H9 (cell line): ENCODE data around the gene RANBP17. TPM values are rescaled to one million over a fixed set of nuclear protein-coding genes. Genes with fewer than 3 reads are reported as not detected.

Experiments
- DNase-seq: peaks from one replicate; pipeline ENCODE4 v3.0.0-alpha.2; 2017
- H2AFZ ChIP-seq: one replicate; pipeline ENCODE4 v1.6.1; 2013; ENCODE audit warnings: mild to moderate bottlenecking, low read length, control low read depth, moderate library complexity
- H2AK5ac ChIP-seq: 2 replicates; pipeline ENCODE4 v1.6.1; 2013; ENCODE audit warnings: low read length, control low read depth, mixed read lengths; ENCODE audit not compliant: insufficient read length
- H2BK120ac ChIP-seq: one replicate; pipeline ENCODE4 v1.6.1; 2013; ENCODE audit warnings: low read depth, mild to moderate bottlenecking, low read length, control low read depth, inconsistent platforms; ENCODE audit not compliant: poor library complexity, severe bottlenecking
- H2BK12ac ChIP-seq: 2 replicates; pipeline ENCODE4 v1.6.1; 2013; ENCODE audit warnings: low read length, control low read depth, mixed read lengths, low read depth; ENCODE audit not compliant: insufficient read length
- H2BK15ac ChIP-seq: 2 replicates; pipeline ENCODE4 v1.6.1; 2013; ENCODE audit warnings: low read depth, low read length, control low read depth
- H2BK20ac ChIP-seq: one replicate; pipeline ENCODE4 v1.6.1; 2013; ENCODE audit warnings: low read depth, mild to moderate bottlenecking, low read length, control low read depth, inconsistent platforms; ENCODE audit not compliant: poor library complexity, severe bottlenecking
- H2BK5ac ChIP-seq: 2 replicates; pipeline ENCODE4 v1.6.1; 2013; ENCODE audit warnings: low read length, control low read depth, mixed read lengths; ENCODE audit not compliant: insufficient read length
- H3K14ac ChIP-seq: 2 replicates; pipeline ENCODE4 v1.6.1; 2013; ENCODE audit warnings: low read length, control low read depth; ENCODE audit not compliant: insufficient read depth
- H3K18ac ChIP-seq: 2 replicates; pipeline ENCODE4 v1.6.1; 2013; ENCODE audit warnings: low read depth, mild to moderate bottlenecking, mixed read lengths, low read length, control low read depth; ENCODE audit not compliant: insufficient read length
- H3K23ac ChIP-seq: 2 replicates; pipeline ENCODE4 v1.6.1; 2013; ENCODE audit warnings: low read length, control low read depth, mixed read lengths, low read depth; ENCODE audit not compliant: insufficient read length
- H3K23me2 ChIP-seq: 2 replicates; pipeline ENCODE4 v1.6.1; 2013; ENCODE audit warnings: low read depth, mild to moderate bottlenecking, mixed read lengths, low read length, control low read depth; ENCODE audit not compliant: insufficient read length, poor library complexity, severe bottlenecking
- H3K27ac ChIP-seq: 2 replicates; pipeline ENCODE4 v1.5.1; 2013; ENCODE audit warnings: low read length, control low read depth, mixed read lengths, low read depth; ENCODE audit not compliant: insufficient read length
- H3K27me3 ChIP-seq: 2 replicates; pipeline ENCODE4 v1.6.1; 2013; ENCODE audit warnings: low read length, control low read depth, inconsistent platforms; ENCODE audit not compliant: insufficient read depth
- H3K4ac ChIP-seq: 2 replicates; pipeline ENCODE4 v1.6.1; 2013; ENCODE audit warnings: low read depth, mild to moderate bottlenecking, control low read depth, inconsistent platforms, low read length, moderate library complexity
- H3K4me1 ChIP-seq: 2 replicates; pipeline ENCODE4 v1.6.1; 2013; ENCODE audit warnings: low read length, control low read depth, inconsistent platforms; ENCODE audit not compliant: insufficient read depth
- H3K4me2 ChIP-seq: 2 replicates; pipeline ENCODE4 v1.6.1; 2013; ENCODE audit warnings: low read length, control low read depth, mixed read lengths; ENCODE audit not compliant: insufficient read length, insufficient read depth
- H3K56ac ChIP-seq: 2 replicates; pipeline ENCODE4 v1.6.1; 2013; ENCODE audit warnings: low read depth, mild to moderate bottlenecking, mixed read lengths, low read length, control low read depth; ENCODE audit not compliant: insufficient read length
- H3K79me1 ChIP-seq: 2 replicates; pipeline ENCODE4 v1.6.1; 2013; ENCODE audit warnings: low read depth, mild to moderate bottlenecking, moderate library complexity, low read length, control low read depth, inconsistent platforms; ENCODE audit not compliant: insufficient read depth, poor library complexity, severe bottlenecking
- H3K79me2 ChIP-seq: 2 replicates; pipeline ENCODE4 v1.6.1; 2013; ENCODE audit warnings: low read length, control low read depth, inconsistent platforms; ENCODE audit not compliant: insufficient read depth
- H3K9ac ChIP-seq: 2 replicates; pipeline ENCODE4 v1.6.1; 2013; ENCODE audit warnings: low read length, control low read depth, mixed read lengths; ENCODE audit not compliant: insufficient read length; ENCODE audit errors: extremely low read depth
- H3K9me3 ChIP-seq: one replicate; pipeline ENCODE4 v1.6.1; 2013; ENCODE audit warnings: low read depth, low read length, inconsistent platforms; ENCODE audit not compliant: control insufficient read depth
- H3T11ph ChIP-seq: one replicate; pipeline ENCODE4 v1.6.1; 2013; ENCODE audit warnings: mild to moderate bottlenecking, low read length, control low read depth, inconsistent platforms
- H4K20me1 ChIP-seq: one replicate; pipeline ENCODE4 v1.6.1; 2013; ENCODE audit not compliant: control insufficient read depth, insufficient read length, insufficient read depth
- H4K5ac ChIP-seq: 2 replicates; pipeline ENCODE4 v1.6.1; 2013; ENCODE audit warnings: low read depth, mild to moderate bottlenecking, mixed read lengths, low read length, control low read depth; ENCODE audit not compliant: insufficient read length
- H4K8ac ChIP-seq: replicated peaks from 2 replicates; pipeline ENCODE4 v1.6.1; 2013; ENCODE audit warnings: low read length, control low read depth, mixed read lengths, low read depth; ENCODE audit not compliant: insufficient read length
- H4K91ac ChIP-seq: 2 replicates; pipeline ENCODE4 v1.6.1; 2013; ENCODE audit warnings: low read depth, mild to moderate bottlenecking, moderate library complexity, mixed read lengths, low read length, control low read depth; ENCODE audit not compliant: insufficient read length
- H3K27ac Mint-ChIP-seq, 3 experiments: 2 replicates in 2 of 3; 3 replicates in 1 of 3; pipeline ENCODE4 v1.8.0; 2020 to 2021; ENCODE audit warnings: mixed read lengths in 3 of 3, mild to moderate bottlenecking in 1 of 3, moderate library complexity in 1 of 3
- H3K27me3 Mint-ChIP-seq: 2 replicates; pipeline ENCODE4 v1.8.0; 2021; ENCODE audit warnings: low read depth, mild to moderate bottlenecking, moderate library complexity, mixed read lengths
- H3K36me3 Mint-ChIP-seq, 3 experiments: 2 replicates in 2 of 3; 3 replicates in 1 of 3; pipeline ENCODE4 v1.8.0; 2020 to 2021; ENCODE audit warnings: low read depth in 3 of 3, mixed read lengths in 3 of 3; ENCODE audit not compliant: insufficient read depth in 1 of 3
- H3K4me1 Mint-ChIP-seq, 2 experiments: 2 replicates each; pipeline ENCODE4 v1.8.0; 2020; ENCODE audit warnings: mixed read lengths in 2 of 2
- H3K4me3 Mint-ChIP-seq, 2 experiments: 2 replicates in 1 of 2; 3 replicates in 1 of 2; pipeline ENCODE4 v1.8.0; 2020 to 2021; ENCODE audit warnings: mild to moderate bottlenecking in 2 of 2, mixed read lengths in 2 of 2, moderate library complexity in 1 of 2
- H3K9me3 Mint-ChIP-seq, 2 experiments: 2 replicates in 1 of 2; 3 replicates in 1 of 2; pipeline ENCODE4 v1.8.0; 2020; ENCODE audit warnings: mild to moderate bottlenecking in 2 of 2, mixed read lengths in 2 of 2, moderate library complexity in 1 of 2
- CTCF ChIP-seq: fragments of 200-600 bp; sonication (generic); conservative IDR thresholded peaks from 3 replicates; pipeline ENCODE4 v1.8.0; 2021; ENCODE audit warnings: antibody characterized with exemption, mild to moderate bottlenecking
- WGBS: extraction: QIAGEN DNeasy Blood & Tissue Kit; methylation state at CpG from one replicate; pipeline ENCODE4 v1.1.7; 2013; ENCODE audit warnings: missing lambda C conversion rate, low lambda C conversion rate, mixed read lengths; ENCODE audit not compliant: insufficient read length; ENCODE audit errors: extremely low coverage; 5-methylcytosine and 5-hydroxymethylcytosine counted together
- total RNA-seq: library from RNA; stranded (reverse); gene quantifications from 2 replicates; pipeline ENCODE4 v1.2.1, GENCODE V29; 2021

RANBP17 gene
- total RNA-seq, 1 experiment from 2014 or later = 16.5 TPM

- Histone ChIP-seq H4K20me1 (no peaks in the 10 kb centered on the region), H3K27me3 (no peaks in the 10 kb centered on the region), H3K14ac (peak overlapping the region; percentile 42; the same call in 1 of the 2 replicates), H3K79me1 (no peaks in the 10 kb centered on the region), H4K5ac (no peak overlapping the region), H3K9me3 (no peaks in the 10 kb centered on the region), H4K91ac (no peak overlapping the region), H2BK12ac (no peak overlapping the region), H3K27ac (no peak overlapping the region), H2BK5ac (no peak overlapping the region), H3K23ac (no peak overlapping the region), H3K4me2 (no peak overlapping the region), H4K8ac (no peak overlapping the region), H3K4me1 (peaks cover 4% of the 10 kb centered on the region; the same call in 1 of the 2 replicates), H2BK120ac (peak overlapping the region; percentile 90), H2AK5ac (no peak overlapping the region), H3K79me2 (no peaks in the 10 kb centered on the region), H2AFZ (no peak overlapping the region), H3K56ac (no peak overlapping the region), H2BK20ac (no peak overlapping the region), H3K4ac (no peak overlapping the region; the same call in 1 of the 2 replicates), H3K23me2 (no peaks in the 10 kb centered on the region), H3K9ac (no peak overlapping the region), H3T11ph (peak overlapping the region; percentile 93), H2BK15ac (no peak overlapping the region), H3K18ac (peak overlapping the region; percentile 77)
- TF ChIP-seq CTCF = no peak
- Mint-ChIP-seq H3K36me3 (peaks cover 24 to 34% (median 24%) of the 10 kb centered on the region in 3 experiments), H3K27me3 (no peaks in the 10 kb centered on the region), H3K27ac (peak overlapping the region in 2 of 3 experiments; percentile 37 to 44; a peak in 3 of 7 replicates), H3K4me1 (peaks cover 18 to 21% of the 10 kb centered on the region in 2 experiments), H3K9me3 (peaks cover 20 to 22% of the 10 kb centered on the region in 2 experiments), H3K4me3 (no peak overlapping the region)
- DNase-seq = no peak
- no CpG with 5 or more reads among the region's 3 CpGs for WGBS
These were observed 232.5 kb downstream of the RANBP17 start for GRCh38 chr5:171094356-171094755.
